Measurements from ENCODE around the gene SAPCD1.
"Not testable (repeated sequence)": the region's sequence is repeated elsewhere in the genome, so short reads cannot be mapped to it uniquely, and the experiment has no call there.

SAPCD1 gene

GRCh38 chr6:31794866-31795615, 32.6 kb downstream of the SAPCD1 start:
- peak overlapping the region; percentile 94 for H3K4me3 ChIP-seq (ENCODE audit: low read depth, low read length)
- TF ChIP-seq CTCF (IDR thresholded peaks at IDR 0.05; ENCODE audit: low read depth, low read length, missing control alignments): no peak
- DNase-seq (ENCODE audit: low read depth): no peak

GRCh38 chr6:31795616-31796298, 33.3 kb downstream of the SAPCD1 start, which contains the start of gene VARS1:
VARS1 (minus strand) TSS chr6:31795752; CDS start chr6:31795217, 535 bp downstream.
- peak; percentile 64 for DNase-seq (ENCODE audit: low read depth)
- TF ChIP-seq CTCF (IDR thresholded peaks at IDR 0.05; ENCODE audit: low read depth, low read length, missing control alignments): peak; percentile 84
- peak within 1 kb of the TSS; percentile 94 for H3K4me3 ChIP-seq (ENCODE audit: low read depth, low read length)

GRCh38 chr6:31796993-31797385, 34.5 kb downstream of the SAPCD1 start:
- TF ChIP-seq CTCF (IDR thresholded peaks at IDR 0.05; ENCODE audit: low read depth, low read length, missing control alignments): no peak
- H3K4me3 ChIP-seq (ENCODE audit: low read depth, low read length): no peak overlapping the region
- no peak for DNase-seq (ENCODE audit: low read depth)

- no peak overlapping the region for H3K4me3 ChIP-seq (ENCODE audit: low read depth, low read length)
- TF ChIP-seq CTCF (IDR thresholded peaks at IDR 0.05; ENCODE audit: low read depth, low read length, missing control alignments): no peak
- no peak for DNase-seq (ENCODE audit: low read depth)
These were observed 35.1 kb downstream of the SAPCD1 start for GRCh38 chr6:31797588-31797987.

GRCh38 chr6:31799781-31800180, 37.3 kb downstream of the SAPCD1 start:
- no peak overlapping the region for H3K4me3 ChIP-seq (ENCODE audit: low read depth, low read length)
- TF ChIP-seq CTCF (IDR thresholded peaks at IDR 0.05; ENCODE audit: low read depth, low read length, missing control alignments): no peak
- DNase-seq (ENCODE audit: low read depth): no peak

GRCh38 chr6:31801031-31801927, 38.8 kb downstream of the SAPCD1 start:
- not testable (repeated sequence) for DNase-seq (ENCODE audit: low read depth); H3K4me3 ChIP-seq (ENCODE audit: low read depth, low read length)

GRCh38 chr6:31805939-31806469, 43.5 kb downstream of the SAPCD1 start:
- H3K4me3 ChIP-seq (ENCODE audit: low read depth, low read length): peak overlapping the region; percentile 61
- TF ChIP-seq CTCF (IDR thresholded peaks at IDR 0.05; ENCODE audit: low read depth, low read length, missing control alignments): no peak

More at GRCh38 chr6:31805939-31806469, 43.5 kb downstream of the SAPCD1 start:
- no peak for DNase-seq (ENCODE audit: low read depth)

All from GM12864 (cell line).